Measurements from ENCODE around the gene NSD2.

- TF ChIP-seq ZNF3 (CRISPR knock-in tag; IDR thresholded peaks at IDR 0.05) (no peak), CBX3 (IDR thresholded peaks at IDR 0.05; ENCODE audit: borderline replicate concordance in 1 of 2, low read length in 2 of 2) (no peak), BACH1 (tag; IDR thresholded peaks at IDR 0.05) (no peak)
- TF ChIP-seq, protein P1, sequence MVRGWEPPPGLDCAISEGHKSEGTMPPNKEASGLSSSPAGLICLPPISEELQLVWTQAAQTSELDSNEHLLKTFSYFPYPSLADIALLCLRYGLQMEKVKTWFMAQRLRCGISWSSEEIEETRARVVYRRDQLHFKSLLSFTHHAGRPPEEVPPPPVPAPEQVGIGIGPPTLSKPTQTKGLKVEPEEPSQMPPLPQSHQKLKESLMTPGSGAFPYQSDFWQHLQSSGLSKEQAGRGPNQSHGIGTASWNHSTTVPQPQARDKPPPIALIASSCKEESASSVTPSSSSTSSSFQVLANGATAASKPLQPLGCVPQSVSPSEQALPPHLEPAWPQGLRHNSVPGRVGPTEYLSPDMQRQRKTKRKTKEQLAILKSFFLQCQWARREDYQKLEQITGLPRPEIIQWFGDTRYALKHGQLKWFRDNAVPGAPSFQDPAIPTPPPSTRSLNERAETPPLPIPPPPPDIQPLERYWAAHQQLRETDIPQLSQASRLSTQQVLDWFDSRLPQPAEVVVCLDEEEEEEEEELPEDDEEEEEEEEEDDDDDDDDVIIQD (CRISPR knock-in tag; IDR thresholded peaks at IDR 0.05) = no peak
These were observed 96.4 kb downstream of the NSD2 start for GRCh38 chr4:1967512-1968149.

Measured in K562 (cell line).